K562 (cell line): ENCODE measurements around the gene KCND3. TPM values are rescaled to one million over a fixed set of nuclear protein-coding genes. Genes with fewer than 3 reads are reported as not detected.

Source experiments
- ATAC-seq: fragments of 200-7000 bp; cut with Tn5 transposase; 3 replicates; pipeline ENCODE4 v1.9.1; 2020; ENCODE audit warnings: moderate library complexity
- BruUV-seq: library from RNA; stranded (reverse); fragments of 400-500 nt; replicated peaks from 2 replicates; lab custom pipeline; 2021; lab: Mats Ljungman, UMichigan
- CTCF ChIA-PET: fragments of 300-600 bp; formaldehyde crosslinking; extraction: SDS; loops from one replicate; lab custom pipeline; 2021; ENCODE audit warnings: low intra/inter-chr PET ratio; lab: Yijun Ruan, JAX
- POLR2A ChIA-PET: fragments of 300-600, 350-650 bp; sonication (Branson Sonifier 250); formaldehyde crosslinking; extraction: SDS; loops from one replicate; lab custom pipeline; 2021; ENCODE audit warnings: antibody characterized with exemption, inconsistent platforms; lab: Yijun Ruan, JAX
- DNase-seq, 4 experiments: peaks; one replicate each; pipeline versions ENCODE4 v3.0.0 to v3.0.0-alpha.2; 2011 to 2018; ENCODE audit warnings: low spot score in 3 of 4, mixed read lengths in 3 of 4; ENCODE audit errors: extremely low read depth in 1 of 4
- FAIRE-seq: peaks from 2 replicates; lab custom pipeline; 2011; peaks lifted over from hg19 to GRCh38; lab: Jason Lieb, UNC
- H2AFZ ChIP-seq: 2 replicates; pipeline ENCODE4 v1.6.0; 2011; ENCODE audit warnings: low read depth, low read length, control low read depth, inconsistent platforms
- H3K27ac ChIP-seq: fragments of 200-600 bp; 3 replicates; pipeline ENCODE4 v1.8.0; 2011; ENCODE audit warnings: low read depth, mild to moderate bottlenecking, control low read depth, inconsistent platforms, low read length, moderate library complexity, mixed read lengths; ENCODE audit errors: extremely low read depth
- H3K27me3 ChIP-seq, 2 experiments: fragments of 300-600 bp in 1 of 2; 2 replicates in 1 of 2; 3 replicates in 1 of 2; pipeline versions ENCODE4 v1.6.0 to v1.8.0; 2011; ENCODE audit warnings: inconsistent platforms in 2 of 2, low read length in 2 of 2, mild to moderate bottlenecking in 1 of 2, mixed read lengths in 1 of 2, moderate library complexity in 1 of 2; ENCODE audit not compliant: control insufficient read depth in 2 of 2, insufficient read depth in 2 of 2
- H3K36me3 ChIP-seq: fragments of 300-600 bp; 3 replicates; pipeline ENCODE4 v1.8.0; 2011; ENCODE audit warnings: mild to moderate bottlenecking, low read length, inconsistent platforms; ENCODE audit not compliant: control insufficient read depth, insufficient read depth
- H3K4me1 ChIP-seq, 2 experiments: fragments of 200-600 bp in 1 of 2; replicated peaks in 1 of 2; 2 replicates in 1 of 2; 3 replicates in 1 of 2; pipeline versions ENCODE4 v1.5.1 to v1.8.0; 2011; ENCODE audit warnings: inconsistent platforms in 2 of 2, low read length in 2 of 2, mild to moderate bottlenecking in 1 of 2, mixed read lengths in 1 of 2, moderate library complexity in 1 of 2; ENCODE audit not compliant: control insufficient read depth in 2 of 2, insufficient read depth in 2 of 2
- H3K4me2 ChIP-seq: 2 replicates; pipeline ENCODE4 v1.6.1; 2011; ENCODE audit warnings: low read length, control low read depth, inconsistent platforms, mixed read lengths; ENCODE audit not compliant: insufficient read depth
- H3K4me3 ChIP-seq: fragments of 200-600 bp; sonication (generic), shearing (Covaris generic); 2 replicates; pipeline ENCODE4 v1.5.1; 2016; ENCODE audit warnings: control low read depth, inconsistent platforms
- H3K79me2 ChIP-seq: fragments of 200-600 bp; 3 replicates; pipeline ENCODE4 v1.8.0; 2011; ENCODE audit warnings: low read length, inconsistent platforms; ENCODE audit not compliant: control insufficient read depth, insufficient read depth
- H3K9ac ChIP-seq, 2 experiments: 2 replicates each; pipeline versions ENCODE4 v1.6.0 to v1.6.1; 2011; ENCODE audit warnings: low read depth in 2 of 2, low read length in 2 of 2, control low read depth in 1 of 2, inconsistent platforms in 1 of 2, mild to moderate bottlenecking in 1 of 2, mixed read lengths in 1 of 2; ENCODE audit not compliant: insufficient read depth in 1 of 2
- H3K9me1 ChIP-seq: one replicate; pipeline ENCODE4 v1.6.0; 2011; ENCODE audit warnings: inconsistent platforms, mild to moderate bottlenecking, low read length, moderate library complexity; ENCODE audit not compliant: control insufficient read depth, insufficient read depth
- H3K9me3 ChIP-seq: replicated peaks from 2 replicates; pipeline ENCODE4 v1.5.1; 2011; ENCODE audit warnings: low read depth, low read length, inconsistent platforms; ENCODE audit not compliant: control insufficient read depth, insufficient read depth
- H4K20me1 ChIP-seq: replicated peaks from 2 replicates; pipeline ENCODE4 v1.6.1; 2011; ENCODE audit warnings: low read length, inconsistent platforms, mixed read lengths; ENCODE audit not compliant: control insufficient read depth, insufficient read depth
- FOXJ2 ChIP-seq: fragments of 200-800 bp; sonication (Bioruptor generic); IDR thresholded peaks from 2 replicates; pipeline ENCODE4 v1.6.1; 2016; ENCODE audit warnings: missing genetic modification characterization, missing compliant biosample characterization
- GTF2A2 ChIP-seq: IDR thresholded peaks from 2 replicates; pipeline ENCODE4 v1.6.1; 2016; ENCODE audit warnings: mild to moderate bottlenecking, missing genetic modification characterization, missing compliant biosample characterization
- NCOR1 ChIP-seq: fragments of 450-650 bp; IDR thresholded peaks from 2 replicates; pipeline ENCODE4 v1.6.1; 2016; ENCODE audit warnings: mild to moderate bottlenecking, moderate library complexity
- NRF1 ChIP-seq, 2 experiments: fragments of 450-650 bp; IDR thresholded peaks in 1 of 2; conservative IDR thresholded peaks in 1 of 2; 2 replicates each; pipeline ENCODE4 v1.6.1; 2014; ENCODE audit warnings: mild to moderate bottlenecking in 2 of 2
- RFX1 ChIP-seq: fragments of 450-650 bp; IDR thresholded peaks from 2 replicates; pipeline ENCODE4 v1.6.1; 2016; ENCODE audit warnings: mild to moderate bottlenecking, moderate library complexity
- SMARCE1 ChIP-seq: fragments of 450-650 bp; IDR thresholded peaks from 2 replicates; pipeline ENCODE4 v1.7.1; 2016; ENCODE audit warnings: mild to moderate bottlenecking
- SPI1 ChIP-seq: IDR thresholded peaks from 2 replicates; pipeline ENCODE4 v1.6.1; 2011; ENCODE audit warnings: low read depth, low read length, control low read depth, borderline replicate concordance
- TBP ChIP-seq: optimal IDR thresholded peaks from 2 replicates; pipeline ENCODE3; 2011; ENCODE audit warnings: low read depth, low read length, improper control_type of control experiment
- ZBTB34 ChIP-seq: fragments of 250-450 bp; sonication (Bioruptor Pico); IDR thresholded peaks from 2 replicates; pipeline ENCODE4 v1.8.0; 2021; ENCODE audit warnings: mild to moderate bottlenecking, moderate library complexity
- WGBS: fragments of 100-300 bp; shearing (Covaris generic); methylation state at CpG from one replicate; pipeline ENCODE4 v1.1.6; 2016; ENCODE audit warnings: low coverage, mixed read lengths; ENCODE audit not compliant: insufficient coverage; ENCODE audit errors: missing lambda C conversion rate; 5-methylcytosine and 5-hydroxymethylcytosine counted together
- in situ Hi-C: fragments of 300-500 bp; cut with MboI; formaldehyde crosslinking; loops from 4 replicates; pipeline ENCODE4 v1.15.0; 2018; ENCODE audit warnings: inconsistent platforms, mixed read lengths
- intact Hi-C: fragments of 100-400 bp; cut with micrococcal nuclease; formaldehyde crosslinking; loops from 2 replicates; pipeline ENCODE4 v1.14.2; 2022
- polyA plus RNA-seq, 8 experiments: library from polyadenylated mRNA; depleted of rRNA in 4 of 8; stranded (reverse) in 5 of 8; unstranded in 3 of 8; fragments of >200 nt; fragmentation: Nextera tagmentation in 2 of 8; fragmentation: Illumina TruSeq in 1 of 8; extraction: Ambion mirVana in 2 of 8; extraction: Trizol in 1 of 8; gene quantifications; 2 replicates each; pipeline versions ENCODE4 v1.2.1 to v1.2.3, GENCODE V29; 2011 to 2014; ENCODE audit warnings: inconsistent platforms in 1 of 8, missing spikeins in 1 of 8
- total RNA-seq, 7 experiments: library from RNA; depleted of rRNA in 6 of 7; stranded (reverse); fragments of >200 nt in 6 of 7; fragmentation: Illumina TruSeq in 2 of 7; extraction: Trizol in 2 of 7; gene quantifications; 2 replicates each; pipeline versions ENCODE4 v1.2.1 to v1.2.3, GENCODE V29; 2011 to 2021; ENCODE audit warnings: low replicate concordance in 1 of 7

KCND3 gene
- total and polyA plus RNA-seq, 9 of the 15 experiments (the other 6 are each of a cell fraction or from before 2014, with no cell fraction given), result not detected

DNA sequence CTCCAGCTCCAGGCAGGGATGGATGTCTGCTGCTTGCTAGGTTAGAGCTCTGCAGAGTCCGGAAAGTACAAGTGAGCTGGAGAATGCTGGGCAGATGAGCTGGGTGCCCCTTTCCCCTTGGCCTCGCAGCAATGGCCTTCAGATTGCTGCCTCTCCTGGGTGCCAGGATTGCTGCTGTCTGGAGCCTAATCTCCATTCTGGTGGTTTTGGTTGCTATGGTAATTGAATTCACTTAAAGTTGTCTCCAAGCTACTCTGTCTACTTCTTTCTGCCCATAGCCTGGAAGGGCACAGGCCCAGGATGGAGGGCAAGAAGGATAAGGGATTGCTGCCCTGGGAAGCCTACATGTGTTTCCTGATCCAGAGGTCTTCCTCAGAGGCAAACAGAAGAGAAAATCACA lies 14.6 kb upstream of the KCND3 start:
- Histone ChIP-seq H3K4me2 (no peak overlapping the region), H3K36me3 (no peaks in the 10 kb centered on the region), H3K9ac (no peak overlapping the region), H2AFZ (no peak overlapping the region), H3K4me3 (no peak overlapping the region), H3K27ac (no peak overlapping the region), H3K9me1 (no peaks in the 10 kb centered on the region), H3K9me3 (no peaks in the 10 kb centered on the region), H3K4me1 (no peaks in the 10 kb centered on the region), H3K27me3 (peaks cover 0 to 6% of the 10 kb centered on the region in 2 experiments; a peak in 1 of 5 replicates), H4K20me1 (no peaks in the 10 kb centered on the region; the same call in 1 of the 2 replicates), H3K79me2 (no peaks in the 10 kb centered on the region)
- BruUV-seq, result no TSS peak
- intact Hi-C loops, result no loop called here
- TF ChIP-seq RFX1, result peak; percentile 17; the same call in 1 of the 2 replicates
- no peak for TF ChIP-seq FOXJ2 (tag)
- POLR2A ChIA-PET, result interaction anchor here (0.8 kb wide), 1 partner anchor 15 kb away, joined by 3 read pairs; no protein-coding TSS in a partner anchor
- WGBS, result 0% methylated on average over 2 of the region's 2 CpGs
- CTCF ChIA-PET, result no interaction called here
- ATAC-seq (no peak), DNase-seq (no peak), FAIRE-seq (no peak)
- in situ Hi-C loops, result no loop called here

DNA sequence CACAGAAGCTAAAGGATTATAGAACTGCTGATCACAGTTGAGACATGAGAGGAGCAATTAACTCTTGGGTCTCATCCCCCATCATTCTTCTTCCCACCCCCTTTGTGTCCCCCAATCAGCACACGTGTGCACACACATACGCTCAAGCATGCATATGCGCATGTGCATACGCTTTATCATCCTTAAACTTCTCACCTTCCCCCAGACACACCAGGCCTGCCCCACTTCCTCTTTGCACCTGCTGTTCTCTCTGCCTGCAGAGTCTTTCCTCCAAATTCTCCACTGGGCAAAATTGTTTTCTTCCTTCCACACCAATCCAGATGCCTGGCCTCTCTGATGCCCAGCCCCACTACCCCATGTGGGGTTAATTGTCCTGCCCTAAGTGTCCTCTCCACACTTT lies 13.0 kb upstream of the KCND3 start:
- no peak overlapping the region for H3K4me2 ChIP-seq
- no peaks in the 10 kb centered on the region for H3K36me3 ChIP-seq
- ATAC-seq (no peak), DNase-seq (no peak), FAIRE-seq (no peak)
- no TSS peak for BruUV-seq
- ChIA-PET POLR2A (no interaction called here), CTCF (no interaction called here)
- H3K9ac ChIP-seq, result no peak overlapping the region
- 2% methylated on average over 4 of the region's 4 CpGs for WGBS
- H3K79me2 ChIP-seq, result no peaks in the 10 kb centered on the region
- no peak for TF ChIP-seq TBP
- peak; percentile 79; the same call in 1 of the 2 replicates for TF ChIP-seq SPI1
- TF ChIP-seq NCOR1, result no peak
- TF ChIP-seq ZBTB34, result no peak
- TF ChIP-seq GTF2A2 (tag), result no peak
- TF ChIP-seq NRF1 (conservative IDR thresholded peaks at IDR 0.05 in 1 of 2, IDR thresholded peaks at IDR 0.05 in 1 of 2), result peak; percentile 28 to 44; a peak in 3 of 4 replicates
- TF ChIP-seq SMARCE1, result no peak
- in situ Hi-C loops (no loop called here), intact Hi-C loops (no loop called here)
- no peak overlapping the region for H3K27ac ChIP-seq
- no peaks in the 10 kb centered on the region for H3K9me1 ChIP-seq
- no peaks in the 10 kb centered on the region; the same call in 1 of the 2 replicates for H4K20me1 ChIP-seq
- H3K4me3 ChIP-seq, result no peak overlapping the region
- no peaks in the 10 kb centered on the region for H3K4me1 ChIP-seq
- no peaks in the 10 kb centered on the region for H3K9me3 ChIP-seq
- no peak overlapping the region for H2AFZ ChIP-seq
- peaks cover 0 to 6% of the 10 kb centered on the region in 2 experiments; a peak in 1 of 5 replicates for H3K27me3 ChIP-seq
